HG02852 (cell line): ENCODE measurements around the gene UTP25.

ENCODE experiments used
- ATAC-seq: cut with Tn5 transposase; IDR thresholded peaks from one replicate; pipeline ENCODE4 v1.9.1; 2021; ENCODE audit warnings: mild to moderate bottlenecking, moderate library complexity; ENCODE audit not compliant: unreplicated experiment

The UTP25 gene

GRCh38 chr1:209837671-209838070 is 9.9 kb downstream of the UTP25 start:
- no peak for ATAC-seq

- ATAC-seq = no peak
Observed at GRCh38 chr1:209838537-209838936, 10.8 kb downstream of the UTP25 start.

- ATAC-seq = no peak
Observed at GRCh38 chr1:209839875-209840546, 12.2 kb downstream of the UTP25 start.

- ATAC-seq = no peak
Observed at GRCh38 chr1:209840611-209841010, 12.8 kb downstream of the UTP25 start.

GRCh38 chr1:209844695-209845407 is 17.1 kb downstream of the UTP25 start:
- no peak for ATAC-seq

GRCh38 chr1:209845408-209845725 is 17.6 kb downstream of the UTP25 start:
- ATAC-seq = no peak

- no peak for ATAC-seq
Observed at GRCh38 chr1:209849388-209849787, 21.6 kb downstream of the UTP25 start.

- peak; percentile 57 for ATAC-seq
Observed at GRCh38 chr1:209850342-209850979, 22.7 kb downstream of the UTP25 start.

GRCh38 chr1:209853676-209854075 is 25.9 kb downstream of the UTP25 start:
- no peak for ATAC-seq

- ATAC-seq = no peak
Observed at GRCh38 chr1:209854196-209854595, 26.4 kb downstream of the UTP25 start.

GRCh38 chr1:209855006-209855405 is 27.2 kb downstream of the UTP25 start:
- no peak for ATAC-seq

GRCh38 chr1:209855623-209856022 is 27.9 kb downstream of the UTP25 start:
- ATAC-seq = no peak

GRCh38 chr1:209858561-209859103 is 30.9 kb downstream of the UTP25 start:
- ATAC-seq = no peak

- peak; percentile 96 for ATAC-seq
Observed at GRCh38 chr1:209860293-209860881, 32.6 kb downstream of the UTP25 start.

GRCh38 chr1:209861242-209861641 is 33.5 kb downstream of the UTP25 start:
- no peak for ATAC-seq

- no peak for ATAC-seq
Observed at GRCh38 chr1:209862391-209863356, 34.9 kb downstream of the UTP25 start.

- ATAC-seq = no peak
Observed at GRCh38 chr1:209863766-209864485, 36.2 kb downstream of the UTP25 start.

GRCh38 chr1:209866201-209866600 is 38.4 kb downstream of the UTP25 start:
- ATAC-seq = no peak

- no peak for ATAC-seq
Observed at GRCh38 chr1:209869291-209870149, 41.7 kb downstream of the UTP25 start.
